OCI-LY1 (cell line): ENCODE results near the gene CSHL1.
"Not testable (repeated sequence)": the region's sequence is repeated elsewhere in the genome, so short reads cannot be mapped to it uniquely, and the experiment has no call there.

Source experiments
- H2AFZ ChIP-seq: fragments of 200-600 bp; sonication (generic), shearing (Covaris generic); 2 replicates; pipeline ENCODE4 v1.6.0; 2014; ENCODE audit warnings: antibody characterized with exemption, mild to moderate bottlenecking, low read length
- H3F3A ChIP-seq: fragments of 200-600 bp; sonication (generic), shearing (Covaris generic); 2 replicates; pipeline ENCODE4 v1.6.0; 2014; ENCODE audit warnings: mild to moderate bottlenecking, antibody characterized with exemption, low read length, moderate library complexity; ENCODE audit not compliant: insufficient read depth
- H3K27ac ChIP-seq: fragments of 200-600 bp; sonication (generic); 2 replicates; pipeline ENCODE4 v1.5.1; 2014; ENCODE audit warnings: low read length, mixed run types, mild to moderate bottlenecking, low read depth; ENCODE audit not compliant: poor library complexity, severe bottlenecking
- H3K27me3 ChIP-seq: fragments of 200-600 bp; sonication (generic); 2 replicates; pipeline ENCODE4 v1.6.0; 2014; ENCODE audit warnings: antibody characterized with exemption, mild to moderate bottlenecking, low read length, moderate library complexity; ENCODE audit not compliant: insufficient read depth
- H3K36me3 ChIP-seq: fragments of 200-600 bp; sonication (generic); 2 replicates; pipeline ENCODE4 v1.6.1; 2014; ENCODE audit warnings: mild to moderate bottlenecking, antibody characterized with exemption, low read length, moderate library complexity, mixed read lengths; ENCODE audit not compliant: insufficient read depth
- H3K4me1 ChIP-seq: fragments of 200-600 bp; sonication (generic); 2 replicates; pipeline ENCODE4 v1.5.1; 2014; ENCODE audit warnings: mild to moderate bottlenecking, low read length, moderate library complexity; ENCODE audit not compliant: insufficient read depth, severe bottlenecking
- H3K4me2 ChIP-seq: fragments of 200-600 bp; sonication (generic), shearing (Covaris generic); 2 replicates; pipeline ENCODE4 v1.6.1; 2014; ENCODE audit warnings: low read length
- H3K4me3 ChIP-seq: fragments of 200-600 bp; sonication (generic); 2 replicates; pipeline ENCODE4 v1.5.1; 2014; ENCODE audit warnings: low read length, low read depth, mild to moderate bottlenecking, mixed read lengths; ENCODE audit not compliant: poor library complexity, severe bottlenecking
- H3K79me2 ChIP-seq: fragments of 200-600 bp; shearing (Covaris generic); 2 replicates; pipeline ENCODE4 v1.6.1; 2016; ENCODE audit warnings: mixed run types, low read length, mixed read lengths; ENCODE audit not compliant: insufficient read depth
- H3K9ac ChIP-seq: fragments of 200-600 bp; sonication (generic), shearing (Covaris generic); 2 replicates; pipeline ENCODE4 v1.6.1; 2014; ENCODE audit warnings: mild to moderate bottlenecking, low read length, mixed read lengths
- H3K9me2 ChIP-seq: fragments of 200-600 bp; sonication (generic), shearing (Covaris generic); 2 replicates; pipeline ENCODE4 v1.6.1; 2014; ENCODE audit warnings: low read depth, mild to moderate bottlenecking, low read length, mixed read lengths
- H3K9me3 ChIP-seq: fragments of 200-600 bp; shearing (Covaris generic); 2 replicates; pipeline ENCODE4 v1.6.1; 2014; ENCODE audit warnings: low read length, mixed read lengths
- H4K20me1 ChIP-seq: fragments of 200-600 bp; sonication (generic), shearing (Covaris generic); 2 replicates; pipeline ENCODE4 v1.6.0; 2016; ENCODE audit warnings: mild to moderate bottlenecking, low read length; ENCODE audit not compliant: insufficient read depth
- EZH2 ChIP-seq: fragments of 200-600 bp; sonication (generic), shearing (Covaris generic); IDR thresholded peaks from 2 replicates; pipeline ENCODE4 v1.8.0; 2017; ENCODE audit warnings: borderline replicate concordance, mixed run types, mild to moderate bottlenecking, antibody characterized with exemption, low read length, moderate library complexity, mixed read lengths
- TF ChIP-seq, protein P1 (sequence below): fragments of 200-600 bp; sonication (generic), shearing (Covaris generic); IDR thresholded peaks from 2 replicates; pipeline ENCODE4 v1.5.1; 2017; ENCODE audit warnings: mild to moderate bottlenecking, antibody characterized with exemption, low read length, moderate library complexity, mixed read lengths

CSHL1 gene

DNA sequence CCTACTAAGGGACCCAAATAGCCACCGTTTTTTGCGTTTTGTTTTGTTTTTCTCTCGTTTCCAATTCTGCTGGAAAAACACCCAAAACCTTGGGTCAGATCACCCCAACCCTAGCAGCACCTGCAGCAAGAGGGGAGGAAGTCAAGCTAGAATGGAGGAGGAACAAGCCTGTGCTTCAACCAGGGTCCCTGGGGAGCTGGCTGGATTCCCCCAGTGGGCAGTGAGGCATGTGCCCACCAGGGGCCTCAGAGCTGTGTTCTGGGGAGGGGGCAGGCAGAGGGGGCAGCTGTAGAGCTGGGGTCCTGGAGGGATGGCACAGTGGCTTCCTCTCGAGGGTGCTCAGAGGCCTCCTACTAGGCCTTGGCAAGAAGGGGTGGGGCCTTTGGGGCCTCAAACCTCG, 14.6 kb upstream of the CSHL1 start:
- Histone ChIP-seq H4K20me1 (no peaks in the 10 kb centered on the region), H3K27me3 (no peaks in the 10 kb centered on the region), H3K27ac (peak overlapping the region; percentile 97), H3K9ac (peak overlapping the region; percentile 64), H3K9me2 (no peaks in the 10 kb centered on the region), H3K4me2 (peak overlapping the region; percentile 44; the same call in 1 of the 2 replicates), H3K36me3 (peaks cover 36% of the 10 kb centered on the region), H3K4me3 (no peak overlapping the region), H3K9me3 (no peaks in the 10 kb centered on the region), H3K79me2 (peaks cover 4% of the 10 kb centered on the region), H3K4me1 (peaks cover 97% of the 10 kb centered on the region), H2AFZ (no peak overlapping the region), H3F3A (peaks cover 18% of the 10 kb centered on the region)
- no peak for TF ChIP-seq EZH2
- TF ChIP-seq, protein P1, sequence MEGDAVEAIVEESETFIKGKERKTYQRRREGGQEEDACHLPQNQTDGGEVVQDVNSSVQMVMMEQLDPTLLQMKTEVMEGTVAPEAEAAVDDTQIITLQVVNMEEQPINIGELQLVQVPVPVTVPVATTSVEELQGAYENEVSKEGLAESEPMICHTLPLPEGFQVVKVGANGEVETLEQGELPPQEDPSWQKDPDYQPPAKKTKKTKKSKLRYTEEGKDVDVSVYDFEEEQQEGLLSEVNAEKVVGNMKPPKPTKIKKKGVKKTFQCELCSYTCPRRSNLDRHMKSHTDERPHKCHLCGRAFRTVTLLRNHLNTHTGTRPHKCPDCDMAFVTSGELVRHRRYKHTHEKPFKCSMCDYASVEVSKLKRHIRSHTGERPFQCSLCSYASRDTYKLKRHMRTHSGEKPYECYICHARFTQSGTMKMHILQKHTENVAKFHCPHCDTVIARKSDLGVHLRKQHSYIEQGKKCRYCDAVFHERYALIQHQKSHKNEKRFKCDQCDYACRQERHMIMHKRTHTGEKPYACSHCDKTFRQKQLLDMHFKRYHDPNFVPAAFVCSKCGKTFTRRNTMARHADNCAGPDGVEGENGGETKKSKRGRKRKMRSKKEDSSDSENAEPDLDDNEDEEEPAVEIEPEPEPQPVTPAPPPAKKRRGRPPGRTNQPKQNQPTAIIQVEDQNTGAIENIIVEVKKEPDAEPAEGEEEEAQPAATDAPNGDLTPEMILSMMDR: no peak

DNA sequence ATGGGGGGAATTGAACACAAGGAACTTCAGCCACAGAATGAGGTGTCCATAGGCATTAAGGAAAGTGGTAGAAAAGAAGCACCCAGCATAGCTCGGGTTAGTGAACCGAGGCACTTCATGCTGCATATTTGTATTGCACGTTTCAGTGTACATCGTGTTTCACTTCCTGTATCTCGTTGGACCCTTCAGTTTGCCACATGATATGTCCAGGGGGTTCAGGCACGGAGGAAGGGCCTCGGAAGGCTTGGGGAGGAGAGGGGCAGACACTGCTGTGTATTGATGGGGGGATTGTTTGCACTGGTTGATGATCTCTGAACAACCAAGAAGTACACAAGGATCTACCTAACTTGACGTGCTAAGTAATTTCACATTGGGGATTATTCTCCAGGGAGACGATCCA, 11.3 kb upstream of the CSHL1 start:
- not testable (repeated sequence) for H3K36me3 ChIP-seq, H3K9me2 ChIP-seq, H3K4me3 ChIP-seq, H4K20me1 ChIP-seq, H3K27me3 ChIP-seq, H3K79me2 ChIP-seq, H3K9me3 ChIP-seq, H2AFZ ChIP-seq
- H3K27ac ChIP-seq: peak overlapping the region; percentile 97
- peak overlapping the region; percentile 42; the same call in 1 of the 2 replicates for H3K4me2 ChIP-seq
- peaks cover 82% of the 10 kb centered on the region for H3K4me1 ChIP-seq
- peaks cover 18% of the 10 kb centered on the region for H3F3A ChIP-seq
- H3K9ac ChIP-seq: peak overlapping the region; percentile 47; the same call in 1 of the 2 replicates

DNA sequence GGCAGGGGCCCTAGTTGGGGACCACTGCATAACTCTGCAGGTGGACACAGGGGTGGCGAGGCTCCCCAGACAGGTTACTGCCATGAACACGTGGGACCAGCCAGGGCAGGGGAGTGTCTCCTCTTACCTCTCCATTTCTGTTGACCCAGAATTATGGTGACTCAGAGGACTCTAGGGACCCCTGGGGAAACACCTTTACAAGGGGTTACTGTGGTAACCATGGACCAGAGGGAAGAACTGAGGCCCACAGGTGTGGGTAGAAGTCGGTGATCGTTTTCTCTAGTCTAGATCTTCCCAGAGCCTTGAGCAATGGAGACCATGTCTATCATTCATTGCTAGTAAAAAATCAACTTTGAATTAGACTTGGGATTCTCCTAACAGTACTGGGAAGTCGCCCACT, 9.7 kb upstream of the CSHL1 start:
- H4K20me1 ChIP-seq, H3K9me3 ChIP-seq, H3K9me2 ChIP-seq, H3K36me3 ChIP-seq, H3K27me3 ChIP-seq, H3K4me3 ChIP-seq, H3F3A ChIP-seq, H3K79me2 ChIP-seq, H2AFZ ChIP-seq: not testable (repeated sequence)
- peak overlapping the region; percentile 57; the same call in 1 of the 2 replicates for H3K4me2 ChIP-seq
- H3K4me1 ChIP-seq: peaks cover 72% of the 10 kb centered on the region
- peak overlapping the region; percentile 29; the same call in 1 of the 2 replicates for H3K9ac ChIP-seq
- peak overlapping the region; percentile 86 for H3K27ac ChIP-seq

GRCh38 chr17:63920050-63920449, 9.0 kb upstream of the CSHL1 start:
- H4K20me1 ChIP-seq, H3K9me3 ChIP-seq, H3K9me2 ChIP-seq, H3K27me3 ChIP-seq, H3K79me2 ChIP-seq, H2AFZ ChIP-seq, H3K36me3 ChIP-seq, H3F3A ChIP-seq: not testable (repeated sequence)
- peak overlapping the region; percentile 45; the same call in 1 of the 2 replicates for H3K9ac ChIP-seq
- H3K27ac ChIP-seq: peak overlapping the region; percentile 86
- peaks cover 71% of the 10 kb centered on the region for H3K4me1 ChIP-seq
- peak overlapping the region; percentile 57 for H3K4me2 ChIP-seq
- H3K4me3 ChIP-seq: peak overlapping the region; percentile 26

- Histone ChIP-seq H3K27me3 (no peaks in the 10 kb centered on the region; the same call in 1 of the 2 replicates), H3K9me2 (no peaks in the 10 kb centered on the region), H3K9me3 (no peaks in the 10 kb centered on the region), H4K20me1 (no peaks in the 10 kb centered on the region), H3K9ac (peak overlapping the region; percentile 45; the same call in 1 of the 2 replicates), H3K79me2 (no peaks in the 10 kb centered on the region), H2AFZ (no peak overlapping the region), H3K27ac (peak overlapping the region; percentile 86), H3K4me3 (peak overlapping the region; percentile 26), H3K4me1 (peaks cover 64% of the 10 kb centered on the region), H3K36me3 (no peaks in the 10 kb centered on the region), H3F3A (no peaks in the 10 kb centered on the region), H3K4me2 (peak overlapping the region; percentile 57)
- TF ChIP-seq, protein P1: peak; percentile 95
- no peak for TF ChIP-seq EZH2
Measured at GRCh38 chr17:63919311-63919723, 8.3 kb upstream of the CSHL1 start.

DNA sequence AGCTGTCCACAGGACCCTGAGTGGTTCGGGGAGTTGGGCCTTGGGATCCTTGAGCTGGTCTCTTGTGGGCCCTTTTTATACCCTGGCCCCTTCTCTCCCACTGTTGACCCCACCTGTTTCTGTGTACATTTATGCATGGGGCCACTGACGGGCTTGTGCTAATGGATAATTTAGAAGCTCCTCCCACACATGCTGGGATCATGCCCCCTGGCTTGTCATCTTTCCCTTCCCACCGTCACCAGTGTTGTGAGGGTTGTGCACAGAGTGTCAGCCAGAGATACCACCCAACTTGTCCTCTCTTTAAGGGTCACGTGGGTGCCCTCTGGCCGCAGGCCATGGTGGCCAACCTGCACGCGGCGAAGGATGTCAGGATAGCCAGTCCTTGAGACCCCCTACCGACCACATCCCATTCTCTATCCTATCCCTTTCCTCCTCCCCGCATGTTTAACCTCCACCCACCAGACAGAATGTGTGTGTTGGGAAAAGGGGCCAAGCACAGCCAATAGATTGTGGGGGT, 7.8 kb upstream of the CSHL1 start, which contains the start of gene GH1:
TSS of gene GH1 (minus strand) at position 51 of the 517 bp plus-strand sequence. CDS start 63 bp downstream, outside the sequence.
- not testable (repeated sequence) for H3K9me3 ChIP-seq, H3F3A ChIP-seq, H3K9me2 ChIP-seq, H3K79me2 ChIP-seq, H2AFZ ChIP-seq, H4K20me1 ChIP-seq, H3K27me3 ChIP-seq, H3K36me3 ChIP-seq
- Histone ChIP-seq H3K27ac (peak within 1 kb of the TSS; percentile 86), H3K9ac (peak within 1 kb of the TSS; percentile 45; the same call in 1 of the 2 replicates), H3K4me1 (peaks cover 59% of the 10 kb centered on the region), H3K4me2 (peak within 1 kb of the TSS; percentile 57), H3K4me3 (peak within 1 kb of the TSS; percentile 26)
